HL-60 (cell line): ENCODE data around the gene VSTM2B.

Experiments used
- DNase-seq, 2 experiments: peaks; one replicate each; pipeline ENCODE4 v3.0.0-alpha.2; 2010 to 2020; ENCODE audit warnings: low read depth in 1 of 2, low spot score in 1 of 2
- H3K27ac ChIP-seq: fragments of 250-450 bp; sonication (Bioruptor Pico); replicated peaks from 2 replicates; pipeline ENCODE4 v1.5.1; 2020; ENCODE audit warnings: mild to moderate bottlenecking, moderate library complexity
- H3K27me3 ChIP-seq: fragments of 250-450 bp; sonication (Bioruptor Pico); 2 replicates; pipeline ENCODE4 v1.5.1; 2021; ENCODE audit warnings: mild to moderate bottlenecking, moderate library complexity; ENCODE audit not compliant: insufficient read depth, poor library complexity, severe bottlenecking
- H3K4me3 ChIP-seq: replicated peaks from 2 replicates; pipeline ENCODE4 v1.5.1; 2011; ENCODE audit warnings: mild to moderate bottlenecking, control low read depth, low read length; ENCODE audit not compliant: insufficient read depth
- CTCF ChIP-seq: IDR thresholded peaks from one replicate; pipeline ENCODE4 v1.5.1; 2011; ENCODE audit warnings: low read length, control low read depth, inconsistent platforms; ENCODE audit not compliant: insufficient read depth
- GABPA ChIP-seq: IDR thresholded peaks from 2 replicates; pipeline ENCODE4 v1.6.1; 2012; ENCODE audit warnings: low read depth
- POLR2AphosphoS5 ChIP-seq: IDR thresholded peaks from 2 replicates; pipeline ENCODE4 v1.6.1; 2012; ENCODE audit warnings: low read depth
- REST ChIP-seq: IDR thresholded peaks from 2 replicates; pipeline ENCODE4 v1.6.1; 2012; ENCODE audit warnings: low read depth; ENCODE audit not compliant: insufficient replicate concordance
- SPI1 ChIP-seq: IDR thresholded peaks from 2 replicates; pipeline ENCODE4 v1.6.1; 2012; ENCODE audit warnings: low read depth, mild to moderate bottlenecking, borderline replicate concordance

VSTM2B gene

GRCh38 chr19:29540114-29540513 is 14.3 kb downstream of the VSTM2B start:
- no peak for DNase-seq
- no peak overlapping the region for H3K27ac ChIP-seq
- no peaks in the 10 kb centered on the region for H3K27me3 ChIP-seq
- TF ChIP-seq CTCF (no peak), SPI1 (no peak), REST (no peak), POLR2AphosphoS5 (no peak), GABPA (no peak)
- H3K4me3 ChIP-seq: no peak overlapping the region

GRCh38 chr19:29541473-29542253 is 15.9 kb downstream of the VSTM2B start:
- Histone ChIP-seq H3K27me3 (no peaks in the 10 kb centered on the region), H3K4me3 (no peak overlapping the region), H3K27ac (no peak overlapping the region)
- no peak for DNase-seq
- no peak for TF ChIP-seq SPI1
- TF ChIP-seq REST: no peak
- TF ChIP-seq CTCF: no peak
- no peak for TF ChIP-seq POLR2AphosphoS5
- no peak for TF ChIP-seq GABPA

- no peaks in the 10 kb centered on the region for H3K27me3 ChIP-seq
- TF ChIP-seq SPI1 (no peak), CTCF (no peak), POLR2AphosphoS5 (no peak), GABPA (no peak), REST (no peak)
These were observed 16.5 kb downstream of the VSTM2B start for GRCh38 chr19:29542327-29542726.

More at GRCh38 chr19:29542327-29542726, 16.5 kb downstream of the VSTM2B start:
- Histone ChIP-seq H3K4me3 (no peak overlapping the region), H3K27ac (no peak overlapping the region)
- no peak for DNase-seq
